ENCODE results near the gene NBPF12.
"Not testable (repeated sequence)": the region's sequence is repeated elsewhere in the genome, so short reads cannot be mapped to it uniquely, and the experiment has no call there.

Gene NBPF12

DNA sequence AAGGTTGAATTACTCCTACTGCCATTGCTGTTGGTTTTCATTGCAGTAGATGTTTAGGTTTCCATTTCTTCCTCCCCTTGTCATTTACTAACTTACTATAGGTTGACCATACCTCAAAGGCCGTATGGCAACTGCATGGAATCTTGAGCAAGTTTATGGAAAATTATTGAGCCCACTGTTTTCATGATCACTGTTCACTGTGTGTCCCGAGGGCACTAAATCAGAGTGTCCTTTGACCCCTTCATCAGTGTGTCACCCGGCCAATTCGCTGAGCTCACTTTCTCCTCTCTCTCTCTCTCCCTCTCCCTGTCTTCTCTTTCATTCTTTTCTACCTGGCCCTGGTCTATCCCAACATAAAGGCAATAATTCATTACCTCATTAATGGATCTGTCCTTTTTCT is 47.7 kb downstream of the NBPF12 start:
- DNase-seq (ENCODE audit: extremely low read depth in 1 of 2, low read depth in 1 of 2), result not testable (repeated sequence)

GRCh38 chr1:146986450-146986849 is 48.3 kb downstream of the NBPF12 start:
- not testable (repeated sequence) for DNase-seq (ENCODE audit: extremely low read depth in 1 of 2, low read depth in 1 of 2)

DNA sequence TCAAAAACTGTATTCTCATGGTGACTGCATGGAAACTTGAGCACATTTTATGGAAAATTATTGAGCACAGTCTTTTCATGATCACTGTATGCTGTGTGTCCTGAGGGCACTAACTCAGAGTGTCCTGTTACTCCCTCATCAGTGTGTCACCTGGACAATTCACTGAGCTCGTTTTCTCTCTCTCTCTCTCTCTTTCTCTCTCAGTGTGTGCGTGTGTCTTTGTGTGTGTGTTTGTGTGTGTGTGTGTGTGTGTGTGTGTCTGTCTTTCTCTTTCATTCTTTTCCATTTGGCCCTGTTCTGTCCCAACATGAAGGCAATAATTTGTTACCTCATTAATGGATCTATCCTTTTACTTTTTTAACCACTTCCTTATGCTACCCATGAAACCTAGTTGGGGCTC is 49.4 kb downstream of the NBPF12 start:
- not testable (repeated sequence) for DNase-seq (ENCODE audit: extremely low read depth in 1 of 2, low read depth in 1 of 2)

DNA sequence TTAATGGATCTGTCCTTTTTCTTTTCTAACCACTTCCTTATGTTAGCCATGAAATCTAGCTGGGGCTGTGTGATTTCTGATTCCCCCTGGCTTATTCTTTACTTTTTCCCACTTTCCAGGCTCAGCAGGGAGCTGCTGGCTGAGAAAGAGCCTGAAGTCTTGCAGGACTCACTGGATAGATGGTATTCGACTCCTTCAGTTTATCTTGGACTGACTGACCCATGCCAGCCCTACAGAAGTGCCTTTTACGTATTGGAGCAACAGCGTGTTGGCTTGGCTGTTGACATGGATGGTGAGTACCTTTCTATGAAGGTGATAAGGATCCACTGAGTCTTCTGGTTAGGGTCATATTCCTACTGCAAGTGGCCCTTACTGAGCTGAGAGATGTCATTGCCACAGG is 51.3 kb downstream of the NBPF12 start:
- DNase-seq (ENCODE audit: extremely low read depth in 1 of 2, low read depth in 1 of 2), result not testable (repeated sequence)

- not testable (repeated sequence) for DNase-seq (ENCODE audit: extremely low read depth in 1 of 2, low read depth in 1 of 2)
These were observed 70.4 kb downstream of the NBPF12 start for GRCh38 chr1:147008495-147008894.

GRCh38 chr1:147026975-147027374 is 88.9 kb downstream of the NBPF12 start:
- DNase-seq (ENCODE audit: extremely low read depth in 1 of 2, low read depth in 1 of 2), result not testable (repeated sequence)

DNA sequence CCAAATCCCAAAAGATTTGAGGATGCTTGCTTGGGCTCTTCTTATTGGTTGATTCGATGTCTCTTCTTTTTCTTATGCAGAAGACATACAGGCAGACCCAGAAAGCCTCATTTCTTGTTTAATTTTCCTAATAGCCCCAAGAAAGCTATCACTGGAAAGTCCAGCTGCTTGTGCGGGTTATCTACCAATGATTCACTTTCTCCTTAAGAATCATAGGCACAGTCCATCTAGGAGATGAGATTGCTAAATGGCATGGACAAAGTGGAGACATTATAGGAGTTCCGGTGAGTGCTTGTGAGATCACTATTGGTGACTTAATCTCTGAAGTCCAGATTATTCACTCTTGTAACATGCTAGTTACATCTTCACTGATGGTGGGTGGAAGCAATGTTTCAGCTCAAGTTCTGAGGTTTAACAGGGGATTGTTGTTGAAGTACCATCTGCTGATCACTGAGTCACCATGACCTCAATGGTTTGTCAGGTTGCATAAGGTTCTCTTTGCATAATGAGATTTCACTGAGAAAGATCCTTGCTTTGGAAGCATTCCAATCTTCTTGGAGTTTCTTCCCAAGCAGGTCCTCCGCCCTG is 92.0 kb downstream of the NBPF12 start:
- not testable (repeated sequence) for DNase-seq (ENCODE audit: extremely low read depth in 1 of 2, low read depth in 1 of 2)

DNA sequence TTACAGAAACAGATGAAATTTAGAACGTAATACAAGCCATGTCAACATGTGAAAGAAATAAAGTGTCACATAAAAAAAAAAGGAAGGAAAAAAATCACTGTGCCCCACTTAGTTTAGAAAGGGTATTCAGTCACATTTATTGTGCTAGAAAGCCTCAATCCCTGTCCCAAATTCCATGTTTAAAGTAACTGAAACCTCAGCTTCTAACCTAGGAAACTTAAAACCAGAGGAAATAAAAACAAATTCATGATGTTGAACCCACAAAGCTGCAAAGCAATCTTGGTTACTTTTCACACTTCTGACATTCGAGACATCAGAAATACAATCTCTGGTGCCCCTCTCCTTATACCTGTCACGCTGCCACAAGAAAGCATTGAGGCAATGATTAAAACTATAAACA is 101.8 kb downstream of the NBPF12 start:
- no peak for DNase-seq (ENCODE audit: extremely low read depth in 1 of 2, low read depth in 1 of 2)

DNA sequence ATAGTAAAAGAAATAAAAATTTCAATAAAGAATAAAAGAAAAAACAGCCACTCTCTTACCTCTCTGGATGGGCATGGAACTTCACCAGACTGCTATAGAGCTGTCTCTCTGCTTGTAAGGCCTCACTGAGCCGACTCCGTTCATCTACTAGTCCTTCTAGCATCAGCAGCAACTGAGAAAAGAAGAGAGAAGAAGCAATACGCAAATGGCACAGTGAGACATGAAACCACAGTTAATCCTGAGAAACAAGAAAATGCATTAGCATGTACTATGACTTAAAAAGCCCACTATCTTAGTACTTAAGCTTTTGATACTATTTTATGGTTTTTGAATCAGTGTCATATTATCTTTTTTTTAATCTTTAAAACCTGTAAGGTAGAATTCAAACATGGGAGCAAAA is 104.8 kb downstream of the NBPF12 start:
- DNase-seq (ENCODE audit: extremely low read depth in 1 of 2, low read depth in 1 of 2), result not testable (repeated sequence)

DNA sequence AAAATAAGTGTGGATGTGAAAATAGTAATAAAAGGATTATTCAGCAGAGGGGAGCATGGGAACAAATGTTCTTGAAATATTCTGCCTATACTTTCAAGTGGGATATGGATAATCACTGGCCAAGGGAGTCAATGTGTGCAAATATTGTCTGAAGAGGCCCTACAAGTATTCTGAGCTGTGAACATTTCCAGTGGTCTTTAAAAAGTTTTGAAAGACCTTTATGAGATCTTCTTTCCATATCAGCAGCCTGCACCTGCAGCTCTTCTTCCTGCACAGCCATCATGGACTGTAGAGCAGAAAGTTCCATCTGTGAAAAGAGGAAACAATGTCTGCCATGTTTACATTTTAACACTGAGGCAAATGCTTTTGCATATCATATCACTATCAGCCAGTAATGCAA is 106.4 kb downstream of the NBPF12 start:
- DNase-seq (ENCODE audit: extremely low read depth in 1 of 2, low read depth in 1 of 2), result not testable (repeated sequence)
